Spleen (tissue), 7 donors: Measurements from ENCODE around the gene CDRT15.

Source experiments
- CTCF ChIP-seq, 11 experiments: fragments of 200-600 bp in 7 of 11; fragments of 450-650 bp in 4 of 11; sonication (generic) in 4 of 11; IDR thresholded peaks in 8 of 11; conservative IDR thresholded peaks in 3 of 11; 1 replicate in 7 of 11; 2 replicates in 4 of 11; pipeline versions ENCODE4 v1.4.0 to v1.8.0; 2016 to 2021; ENCODE audit warnings: antibody characterized with exemption in 11 of 11, inconsistent platforms in 4 of 11, mild to moderate bottlenecking in 1 of 11
- POLR2A ChIP-seq, 3 donors: fragments of 450-650 bp; IDR thresholded peaks; one replicate each; pipeline ENCODE4 v1.5.1; 2017; ENCODE audit warnings: antibody characterized with exemption in 3 of 3, mild to moderate bottlenecking in 1 of 3
- POLR2AphosphoS5 ChIP-seq, 3 donors: sonication (generic); formaldehyde crosslinking; IDR thresholded peaks; one replicate each; pipeline ENCODE4 v1.5.1; 2017; ENCODE audit warnings: antibody characterized with exemption in 3 of 3
- donor health status: DM: no; HTN: no; CAD: no; lungs with moderate emphysema.
- donor health status: DM: no; HTN: no; CAD: no.
- donor health status: DM: no; HTN: no; CAD: no.

GRCh38 chr17:14214271-14214670 is 22.4 kb downstream of the CDRT15 start:
- TF ChIP-seq CTCF (IDR thresholded peaks at IDR 0.05 in 8 of 11, conservative IDR thresholded peaks at IDR 0.05 in 3 of 11), result no peak
- no peak for TF ChIP-seq POLR2A (IDR thresholded peaks at IDR 0.05)
- TF ChIP-seq POLR2AphosphoS5 (IDR thresholded peaks at IDR 0.05), result no peak
